SK-N-DZ (cell line): ENCODE results near the gene TTI1.

ENCODE experiments used
- DNase-seq: peaks from one replicate; pipeline ENCODE4 v3.0.0-alpha.2; 2015; ENCODE audit warnings: low spot score

TTI1 gene

GRCh38 chr20:37988306-37988954 is 44.8 kb downstream of the TTI1 start:
- DNase-seq: peak; percentile 50

GRCh38 chr20:37987602-37988290 is 45.5 kb downstream of the TTI1 start:
- DNase-seq: peak; percentile 94

GRCh38 chr20:37986873-37987601 is 46.2 kb downstream of the TTI1 start:
- DNase-seq: no peak

GRCh38 chr20:37986044-37986858 is 47.0 kb downstream of the TTI1 start:
- no peak for DNase-seq

- DNase-seq: no peak
Observed at GRCh38 chr20:37984018-37984785, 49.1 kb downstream of the TTI1 start.

GRCh38 chr20:37983286-37983685 is 50.0 kb downstream of the TTI1 start:
- DNase-seq: no peak

- DNase-seq: no peak
Observed at GRCh38 chr20:37981568-37981967, 51.7 kb downstream of the TTI1 start.

GRCh38 chr20:37980876-37981275 is 52.4 kb downstream of the TTI1 start:
- no peak for DNase-seq

GRCh38 chr20:37980383-37980782 is 52.9 kb downstream of the TTI1 start:
- DNase-seq: no peak

GRCh38 chr20:37979021-37979985 is 54.0 kb downstream of the TTI1 start:
- no peak for DNase-seq

- no peak for DNase-seq
Observed at GRCh38 chr20:37977786-37978185, 55.5 kb downstream of the TTI1 start.

GRCh38 chr20:37977338-37977737 is 55.9 kb downstream of the TTI1 start:
- DNase-seq: no peak

- DNase-seq: peak; percentile 49
Observed at GRCh38 chr20:37976887-37977286, 56.4 kb downstream of the TTI1 start.

- DNase-seq: no peak
Observed at GRCh38 chr20:37973059-37973910, 60.0 kb downstream of the TTI1 start.

- DNase-seq: no peak
Observed at GRCh38 chr20:37972256-37973058, 60.8 kb downstream of the TTI1 start.

GRCh38 chr20:37971561-37972127 is 61.6 kb downstream of the TTI1 start:
- DNase-seq: no peak

- DNase-seq: no peak
Observed at GRCh38 chr20:37970856-37971245, 62.4 kb downstream of the TTI1 start.
